ENCODE data around the gene MAPK4. TPM values are rescaled to one million over a fixed set of nuclear protein-coding genes. Genes with fewer than 3 reads are reported as not detected.
A peak's percentile ranks its signal among the peaks of the same experiment; 100 is the strongest.

The MAPK4 gene
- total RNA-seq, 6 donors from 2014 or later = 1.0 to 12.0 (median 6.7) TPM

GRCh38 chr18:50632895-50633515 lies 73.1 kb downstream of the MAPK4 start:
- H3K4me1 ChIP-seq = no peaks in the 10 kb centered on the region
- no peaks in the 10 kb centered on the region for H3K9me3 ChIP-seq
- H3K36me3 ChIP-seq = no peaks in the 10 kb centered on the region
- H3K27me3 ChIP-seq = no peaks in the 10 kb centered on the region
- H3K27ac ChIP-seq = no peak overlapping the region
- no peak for TF ChIP-seq POLR2AphosphoS5 (IDR thresholded peaks at IDR 0.05)
- no peak for TF ChIP-seq EP300 (IDR thresholded peaks at IDR 0.05)
- TF ChIP-seq, protein P1, sequence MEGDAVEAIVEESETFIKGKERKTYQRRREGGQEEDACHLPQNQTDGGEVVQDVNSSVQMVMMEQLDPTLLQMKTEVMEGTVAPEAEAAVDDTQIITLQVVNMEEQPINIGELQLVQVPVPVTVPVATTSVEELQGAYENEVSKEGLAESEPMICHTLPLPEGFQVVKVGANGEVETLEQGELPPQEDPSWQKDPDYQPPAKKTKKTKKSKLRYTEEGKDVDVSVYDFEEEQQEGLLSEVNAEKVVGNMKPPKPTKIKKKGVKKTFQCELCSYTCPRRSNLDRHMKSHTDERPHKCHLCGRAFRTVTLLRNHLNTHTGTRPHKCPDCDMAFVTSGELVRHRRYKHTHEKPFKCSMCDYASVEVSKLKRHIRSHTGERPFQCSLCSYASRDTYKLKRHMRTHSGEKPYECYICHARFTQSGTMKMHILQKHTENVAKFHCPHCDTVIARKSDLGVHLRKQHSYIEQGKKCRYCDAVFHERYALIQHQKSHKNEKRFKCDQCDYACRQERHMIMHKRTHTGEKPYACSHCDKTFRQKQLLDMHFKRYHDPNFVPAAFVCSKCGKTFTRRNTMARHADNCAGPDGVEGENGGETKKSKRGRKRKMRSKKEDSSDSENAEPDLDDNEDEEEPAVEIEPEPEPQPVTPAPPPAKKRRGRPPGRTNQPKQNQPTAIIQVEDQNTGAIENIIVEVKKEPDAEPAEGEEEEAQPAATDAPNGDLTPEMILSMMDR (IDR thresholded peaks at IDR 0.05) = no peak
- no peak for TF ChIP-seq POLR2A (IDR thresholded peaks at IDR 0.05)
- no peak for DNase-seq
- no peak for ATAC-seq (ENCODE audit: low FRiP score in 2 of 2)
- 75 to 77% methylated on average over 6 to 8 of the region's 8 CpGs for WGBS, 2 donors
- H3K4me3 ChIP-seq = no peak overlapping the region

DNA sequence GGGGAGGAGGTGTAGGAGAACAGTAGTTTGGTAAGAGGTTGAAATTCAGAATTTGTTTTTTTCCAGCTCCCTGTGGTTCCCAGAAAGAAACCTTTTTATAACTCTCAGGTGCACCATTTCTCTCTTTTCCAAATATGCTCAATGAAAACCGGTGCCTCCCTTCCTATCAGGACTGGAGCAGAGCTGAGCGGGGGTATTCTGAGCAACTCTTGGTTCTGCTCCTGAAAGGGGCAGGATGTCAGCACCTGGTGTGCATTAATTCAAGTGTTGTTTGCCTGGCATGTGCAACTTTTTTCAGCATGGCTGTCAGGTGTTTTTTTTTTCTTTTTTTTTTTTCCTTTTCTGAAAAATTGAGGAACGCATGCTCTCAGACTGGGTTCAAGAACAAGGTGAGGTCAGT lies 74.1 kb downstream of the MAPK4 start:
- no peak for ATAC-seq (ENCODE audit: low FRiP score in 2 of 2)
- TF ChIP-seq EP300 (IDR thresholded peaks at IDR 0.05) = no peak
- TF ChIP-seq POLR2A (IDR thresholded peaks at IDR 0.05) = no peak
- TF ChIP-seq, protein P1 (IDR thresholded peaks at IDR 0.05) = no peak
- TF ChIP-seq POLR2AphosphoS5 (IDR thresholded peaks at IDR 0.05) = no peak
- 91 to 92% methylated on average over 3 of the region's 3 CpGs for WGBS, 2 donors
- H3K27me3 ChIP-seq = no peaks in the 10 kb centered on the region
- no peaks in the 10 kb centered on the region for H3K36me3 ChIP-seq
- no peak overlapping the region for H3K27ac ChIP-seq
- no peak overlapping the region for H3K4me3 ChIP-seq
- no peak for DNase-seq
- no peaks in the 10 kb centered on the region for H3K9me3 ChIP-seq
- no peaks in the 10 kb centered on the region for H3K4me1 ChIP-seq

DNA sequence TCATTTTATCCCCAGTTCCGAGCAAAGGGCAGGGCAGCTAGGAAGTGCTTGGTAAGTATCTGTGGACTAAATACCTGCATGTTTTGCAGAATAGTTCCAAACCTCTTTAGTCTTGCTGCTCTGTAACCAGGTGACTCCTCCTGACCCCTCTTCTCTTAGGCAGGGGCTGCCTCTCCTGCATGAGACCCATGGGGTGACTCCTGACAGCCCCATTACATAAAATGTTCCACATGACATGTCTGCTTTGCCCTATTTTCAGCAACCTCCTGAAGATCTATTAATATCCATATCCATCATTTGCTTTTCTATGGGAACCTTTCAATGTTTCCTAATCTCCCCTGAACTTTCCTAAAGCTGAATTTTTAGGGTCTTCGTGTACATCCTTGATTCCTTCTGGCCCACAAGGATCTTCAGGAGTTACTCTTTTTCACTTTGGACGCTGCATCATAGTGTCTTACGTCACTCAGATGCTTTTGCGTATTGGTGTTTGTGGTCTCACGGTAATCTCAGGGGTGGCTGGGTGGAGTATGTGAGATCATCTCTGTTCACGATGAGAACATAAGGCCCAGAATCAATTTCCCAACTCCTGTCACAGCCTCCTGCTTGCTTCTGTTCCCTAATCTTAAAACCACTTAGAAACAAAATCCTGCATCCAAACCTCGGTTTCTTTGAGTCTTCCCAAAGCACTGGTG lies 76.6 kb downstream of the MAPK4 start:
- no peak overlapping the region for H3K27ac ChIP-seq
- 89 to 91% methylated on average over 8 of the region's 8 CpGs for WGBS, 2 donors
- DNase-seq (no peak), ATAC-seq (ENCODE audit: low FRiP score in 2 of 2) (peak in 1 of 2 donors; percentile 66)
- H3K4me3 ChIP-seq = no peak overlapping the region
- H3K9me3 ChIP-seq = no peaks in the 10 kb centered on the region
- H3K4me1 ChIP-seq = no peaks in the 10 kb centered on the region
- no peaks in the 10 kb centered on the region for H3K36me3 ChIP-seq
- no peaks in the 10 kb centered on the region for H3K27me3 ChIP-seq
- TF ChIP-seq EP300 (IDR thresholded peaks at IDR 0.05) (no peak), POLR2A (IDR thresholded peaks at IDR 0.05) (no peak), POLR2AphosphoS5 (IDR thresholded peaks at IDR 0.05) (no peak)
- TF ChIP-seq, protein P1 (IDR thresholded peaks at IDR 0.05) = no peak

- WGBS, 2 donors = 64 to 66% methylated on average over 10 of the region's 10 CpGs
- TF ChIP-seq POLR2AphosphoS5 (IDR thresholded peaks at IDR 0.05) (no peak), EP300 (IDR thresholded peaks at IDR 0.05) (no peak), POLR2A (IDR thresholded peaks at IDR 0.05) (no peak)
- TF ChIP-seq, protein P1 (IDR thresholded peaks at IDR 0.05) = no peak
- ATAC-seq (ENCODE audit: low FRiP score in 2 of 2) (no peak), DNase-seq (no peak)
- H3K9me3 ChIP-seq = no peaks in the 10 kb centered on the region
- H3K27ac ChIP-seq = no peak overlapping the region
- no peak overlapping the region for H3K4me3 ChIP-seq
- H3K36me3 ChIP-seq = no peaks in the 10 kb centered on the region
- no peaks in the 10 kb centered on the region for H3K4me1 ChIP-seq
- H3K27me3 ChIP-seq = no peaks in the 10 kb centered on the region
These were observed 78.4 kb downstream of the MAPK4 start for GRCh38 chr18:50638016-50638883.

Measured in upper lobe of left lung (tissue), 6 donors.